Stimulated activated CD8-positive, alpha-beta memory T cell treated with anti-CD3 and anti-CD28 coated beads, Interleukin-12 subunit alpha, Interleukin-12 subunit beta, amount 100 ng/mL, for 4 hours (primary cell): ENCODE data around the gene DNHD1.

ENCODE experiments used
- DNase-seq: peaks from one replicate; pipeline ENCODE4 v3.0.0-alpha.2; 2020; ENCODE audit warnings: low read depth

Gene DNHD1

DNA sequence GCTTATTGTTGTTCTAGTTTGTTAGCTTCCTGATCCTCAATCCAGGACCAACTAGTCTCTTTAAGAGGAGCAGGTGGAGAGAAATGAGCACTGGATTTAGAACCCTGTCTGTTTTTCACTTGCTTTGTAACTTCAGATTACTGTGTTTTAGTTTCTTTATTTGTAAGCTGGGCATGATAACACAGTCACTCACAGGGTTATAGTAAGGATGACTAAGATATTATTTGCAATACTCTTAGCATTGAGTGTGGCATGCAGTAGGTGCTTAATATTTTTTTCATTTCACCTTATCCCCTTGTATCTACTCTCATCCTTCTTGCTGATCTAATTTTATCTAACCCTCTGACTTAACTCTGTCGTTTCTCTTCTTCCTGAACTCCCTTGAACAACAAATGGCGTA, 33.8 kb downstream of the DNHD1 start:
- DNase-seq, result no peak

GRCh38 chr11:6531267-6531752, 34.2 kb downstream of the DNHD1 start:
- DNase-seq, result no peak

DNA sequence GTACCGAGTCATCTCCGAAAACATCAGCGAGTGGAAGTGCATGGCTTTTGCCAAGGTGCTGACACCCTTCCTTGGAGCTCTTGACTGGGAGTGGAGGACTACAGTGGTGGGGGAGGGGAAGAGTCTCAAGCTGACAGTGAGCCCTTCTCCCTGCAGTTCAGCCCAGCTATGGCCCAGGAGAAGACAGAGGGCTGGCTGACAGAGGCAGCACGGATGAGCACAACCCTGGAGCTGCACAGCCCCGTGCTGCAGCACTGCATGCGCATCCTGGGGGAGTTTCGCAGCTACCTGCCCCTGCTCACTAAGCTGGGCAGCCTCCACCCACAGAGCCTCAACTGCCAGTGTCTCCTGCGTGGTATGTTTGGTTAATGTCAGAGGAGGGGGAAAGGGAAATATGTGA, 41.4 kb downstream of the DNHD1 start:
- no peak for DNase-seq

DNA sequence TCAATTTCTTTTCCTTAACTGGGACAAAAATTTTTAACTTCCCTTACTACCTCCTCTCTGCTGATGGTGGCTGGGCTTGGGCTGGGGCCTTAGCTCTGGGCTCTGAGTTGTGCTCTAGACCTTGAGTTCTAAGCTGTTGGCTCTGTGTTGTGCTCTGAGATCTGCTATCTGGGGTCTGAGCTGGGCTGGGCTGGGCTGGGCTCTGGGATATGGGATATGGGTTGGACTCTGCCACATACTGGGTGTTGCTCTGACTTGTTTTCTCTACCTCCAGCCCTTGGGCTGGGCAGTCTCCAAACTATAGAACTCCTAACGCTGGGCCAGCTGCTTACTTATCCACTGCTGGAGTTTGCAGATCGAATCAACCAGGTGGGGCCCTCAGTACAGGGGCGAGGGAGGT, 41.9 kb downstream of the DNHD1 start:
- DNase-seq, result no peak

GRCh38 chr11:6539748-6540268, 42.7 kb downstream of the DNHD1 start:
- DNase-seq, result no peak

DNA sequence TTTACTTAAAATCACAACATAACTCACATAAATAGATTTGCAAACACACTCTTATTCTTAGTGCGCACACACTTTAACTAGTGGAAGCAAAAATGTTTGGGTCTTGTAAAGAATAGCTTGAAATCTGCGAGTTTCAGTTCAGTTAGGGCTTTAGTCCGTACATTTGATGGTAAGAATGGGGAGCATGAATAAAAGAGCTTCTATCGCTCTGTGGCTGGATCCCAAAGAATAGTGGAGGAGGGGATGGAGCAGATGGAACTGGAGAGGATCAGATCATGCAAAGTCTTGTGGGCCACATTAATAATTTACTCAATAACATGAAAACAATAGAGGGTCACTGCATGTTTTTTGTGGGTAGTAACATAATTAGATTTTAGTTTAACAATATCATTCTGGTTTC, 44.3 kb downstream of the DNHD1 start:
- no peak for DNase-seq

DNA sequence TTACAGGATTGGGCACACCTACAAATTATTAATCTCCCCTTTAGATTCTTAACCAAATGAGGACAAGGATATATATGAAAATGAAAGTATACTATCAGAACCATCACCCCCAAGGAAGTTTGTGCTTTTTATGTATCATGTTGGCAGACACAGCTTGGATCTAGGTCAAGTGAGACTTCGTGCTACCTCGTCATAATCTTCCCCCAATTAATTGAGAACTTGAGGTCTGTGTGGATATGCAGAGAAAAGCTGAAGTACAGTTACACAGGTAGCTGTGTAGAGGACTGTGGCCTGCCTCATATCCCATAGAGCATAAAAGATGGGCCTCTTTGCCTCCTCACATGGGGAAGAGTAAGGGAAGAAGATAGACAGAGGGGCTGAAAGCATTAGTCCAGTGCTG, 45.6 kb downstream of the DNHD1 start:
- no peak for DNase-seq

DNA sequence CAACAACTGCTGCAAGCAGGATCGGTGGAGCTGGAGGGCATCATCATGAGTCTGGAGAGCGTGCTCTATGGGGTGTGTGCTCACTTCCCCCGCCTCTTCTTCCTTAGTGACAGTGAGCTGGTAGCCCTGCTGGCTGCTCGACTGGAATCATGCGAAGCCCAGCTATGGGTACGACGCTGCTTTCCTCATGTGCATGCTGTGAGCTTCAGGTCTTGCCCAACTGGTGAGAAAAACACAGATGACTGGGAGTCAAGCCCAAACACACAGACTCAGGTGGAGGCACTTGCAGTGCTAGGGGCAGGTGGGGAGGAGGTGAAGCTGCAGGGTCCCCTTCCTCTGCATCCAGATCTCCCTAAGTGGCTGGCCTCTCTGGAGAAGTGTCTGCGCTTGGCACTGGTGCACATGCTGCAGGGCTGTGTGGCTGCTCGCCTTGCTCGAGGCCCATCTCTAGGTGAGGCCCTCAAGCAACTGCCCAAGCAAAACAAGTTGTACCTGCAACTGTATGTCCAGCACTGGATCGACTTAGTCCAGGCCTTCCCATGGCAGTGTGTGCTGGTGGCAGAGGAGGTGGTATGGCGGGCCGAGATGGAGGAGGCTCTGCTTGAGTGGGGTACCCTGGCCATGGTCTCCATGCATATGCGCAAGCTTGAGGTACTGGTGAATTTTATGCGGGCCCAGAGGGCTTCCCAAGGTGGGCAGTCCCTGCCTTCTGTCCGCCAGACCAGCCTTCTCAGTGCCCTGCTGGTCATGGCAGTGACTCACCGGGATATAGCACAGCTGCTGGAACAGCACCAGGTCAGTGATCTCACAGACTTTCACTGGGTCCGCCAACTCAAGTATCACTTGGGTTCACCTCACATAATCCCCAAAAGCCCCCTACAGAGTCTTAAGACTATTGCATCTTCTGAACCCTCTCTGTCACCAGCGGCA, 48.1 kb downstream of the DNHD1 start:
- no peak for DNase-seq

DNA sequence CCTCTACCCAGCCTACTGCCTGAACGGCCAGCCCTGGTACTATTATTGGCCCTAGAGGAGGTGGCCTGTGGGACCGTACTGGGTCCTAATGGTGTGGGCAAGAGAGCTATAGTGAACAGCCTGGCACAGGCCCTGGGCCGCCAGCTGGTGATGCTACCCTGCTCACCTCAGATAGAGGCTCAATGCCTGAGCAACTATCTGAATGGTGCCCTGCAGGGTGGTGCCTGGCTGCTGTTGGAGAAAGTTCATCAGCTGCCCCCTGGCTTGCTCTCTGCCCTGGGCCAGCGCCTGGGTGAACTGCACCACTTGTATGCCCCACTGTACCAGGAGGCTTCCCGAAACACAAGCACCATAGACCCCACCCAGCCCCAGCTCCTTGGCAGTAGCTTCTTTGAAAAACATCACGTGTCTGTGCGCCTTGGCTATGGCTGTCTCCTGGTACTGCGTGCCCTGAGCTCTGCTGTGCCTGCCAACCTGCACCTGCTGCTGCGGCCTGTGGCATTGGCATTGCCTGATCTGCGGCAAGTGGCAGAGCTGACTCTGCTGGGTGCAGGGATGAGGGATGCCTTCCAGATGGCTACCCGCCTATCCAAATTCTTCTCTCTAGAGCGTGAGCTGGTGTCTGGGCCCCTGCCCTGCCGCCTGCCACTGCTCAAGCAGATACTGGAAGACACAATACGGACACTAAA, 49.0 kb downstream of the DNHD1 start:
- no peak for DNase-seq

DNA sequence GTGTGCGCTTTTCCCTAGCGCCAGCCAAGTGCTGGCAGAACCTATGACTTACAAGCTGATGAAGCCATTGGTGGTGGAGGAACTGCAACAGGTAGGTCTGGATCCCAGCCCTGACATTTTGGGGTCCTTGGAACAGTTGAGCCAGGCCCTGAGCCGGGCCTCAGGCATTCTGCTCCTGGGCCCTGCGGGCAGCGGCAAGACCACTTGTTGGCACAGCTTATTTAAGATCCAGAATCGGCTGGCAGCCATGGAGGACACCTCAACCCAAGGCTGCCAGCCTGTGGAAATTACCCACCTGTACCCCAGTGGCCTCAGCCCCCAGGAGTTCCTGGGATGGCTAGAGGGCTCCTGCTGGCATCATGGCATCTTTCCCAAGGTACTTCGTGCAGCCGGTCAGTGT, 49.7 kb downstream of the DNHD1 start:
- DNase-seq, result no peak

DNA sequence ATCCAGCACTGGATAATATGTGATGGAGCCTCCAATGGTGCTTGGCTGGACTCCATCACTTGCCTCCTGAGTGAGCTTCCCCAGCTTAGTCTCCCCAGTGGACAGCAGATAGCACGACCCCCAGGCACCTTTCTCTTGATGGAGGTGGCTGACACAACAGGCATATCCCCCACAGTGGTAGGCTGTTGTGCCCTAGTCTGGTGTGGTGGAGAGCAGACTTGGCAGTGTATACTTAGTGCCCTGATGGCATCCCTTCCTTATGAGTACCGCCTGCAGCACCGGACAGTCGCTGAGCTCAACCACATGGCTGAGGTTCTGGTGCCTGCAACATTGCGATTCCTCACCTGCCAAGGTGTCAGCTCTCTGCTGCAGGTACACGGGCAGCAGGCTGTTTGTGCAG, 50.1 kb downstream of the DNHD1 start:
- no peak for DNase-seq

GRCh38 chr11:6548121-6548520, 51.0 kb downstream of the DNHD1 start:
- DNase-seq, result no peak

- DNase-seq, result no peak
These were observed 51.6 kb downstream of the DNHD1 start for GRCh38 chr11:6548641-6549040.

GRCh38 chr11:6553634-6554033, 56.6 kb downstream of the DNHD1 start:
- DNase-seq, result no peak

GRCh38 chr11:6554828-6555706, 58.0 kb downstream of the DNHD1 start:
- DNase-seq, result no peak

DNA sequence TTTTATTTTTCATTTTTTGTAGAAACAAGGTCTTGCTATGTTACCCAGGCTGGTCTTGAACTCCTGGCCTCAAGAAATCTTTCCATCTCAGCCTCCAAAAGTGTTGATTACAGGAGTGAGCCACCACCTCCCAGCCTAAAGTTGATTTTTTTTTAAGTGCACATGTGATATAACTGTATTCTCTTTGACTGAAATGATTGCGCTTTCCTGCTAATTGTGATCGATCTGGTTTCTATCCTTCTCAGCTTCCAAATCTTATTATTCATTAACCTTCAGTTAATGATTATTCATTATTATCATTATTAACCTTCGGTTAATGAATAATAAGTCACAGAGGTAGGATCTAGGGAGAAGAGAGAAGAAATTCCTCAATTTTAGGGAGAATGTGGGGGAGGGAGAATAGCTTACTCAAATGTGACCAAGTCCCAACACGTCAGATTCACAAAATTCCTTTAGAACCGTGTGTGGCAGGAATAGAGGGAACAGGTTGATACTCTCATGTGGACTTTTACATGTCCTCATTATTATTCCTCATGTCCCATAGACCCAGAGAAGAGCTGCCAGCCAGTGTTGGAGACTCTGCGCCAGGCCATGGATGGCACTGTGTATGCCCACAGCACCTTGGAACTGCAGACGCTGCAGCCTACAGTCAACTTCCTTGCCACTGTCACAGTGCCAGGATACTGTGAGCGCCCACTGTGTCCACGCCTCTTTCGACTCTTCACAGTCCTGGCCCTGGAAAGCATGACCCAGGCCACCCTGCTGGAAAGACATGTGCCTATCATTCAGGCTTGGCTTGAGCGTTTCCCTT, 59.3 kb downstream of the DNHD1 start:
- no peak for DNase-seq

DNA sequence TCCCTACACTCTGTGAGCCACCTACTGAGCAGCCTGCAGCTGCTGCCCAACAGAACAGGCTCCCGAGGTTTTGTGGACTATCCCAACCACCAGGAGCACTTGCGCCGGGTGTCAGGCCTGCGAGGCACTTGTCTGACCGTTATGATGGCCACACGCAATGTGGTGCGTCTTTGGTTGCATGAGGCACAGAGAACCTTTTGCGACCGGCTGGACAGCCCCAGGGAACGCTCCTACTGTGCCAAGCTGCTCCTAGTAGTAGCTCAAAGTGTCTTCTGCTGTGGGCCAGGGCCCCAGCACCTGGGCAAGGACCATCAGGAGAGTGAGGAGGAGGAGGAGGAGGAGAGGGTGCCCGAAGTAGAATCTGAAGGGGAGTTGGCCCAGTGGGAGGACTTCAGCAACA, 60.0 kb downstream of the DNHD1 start:
- DNase-seq, result no peak

DNA sequence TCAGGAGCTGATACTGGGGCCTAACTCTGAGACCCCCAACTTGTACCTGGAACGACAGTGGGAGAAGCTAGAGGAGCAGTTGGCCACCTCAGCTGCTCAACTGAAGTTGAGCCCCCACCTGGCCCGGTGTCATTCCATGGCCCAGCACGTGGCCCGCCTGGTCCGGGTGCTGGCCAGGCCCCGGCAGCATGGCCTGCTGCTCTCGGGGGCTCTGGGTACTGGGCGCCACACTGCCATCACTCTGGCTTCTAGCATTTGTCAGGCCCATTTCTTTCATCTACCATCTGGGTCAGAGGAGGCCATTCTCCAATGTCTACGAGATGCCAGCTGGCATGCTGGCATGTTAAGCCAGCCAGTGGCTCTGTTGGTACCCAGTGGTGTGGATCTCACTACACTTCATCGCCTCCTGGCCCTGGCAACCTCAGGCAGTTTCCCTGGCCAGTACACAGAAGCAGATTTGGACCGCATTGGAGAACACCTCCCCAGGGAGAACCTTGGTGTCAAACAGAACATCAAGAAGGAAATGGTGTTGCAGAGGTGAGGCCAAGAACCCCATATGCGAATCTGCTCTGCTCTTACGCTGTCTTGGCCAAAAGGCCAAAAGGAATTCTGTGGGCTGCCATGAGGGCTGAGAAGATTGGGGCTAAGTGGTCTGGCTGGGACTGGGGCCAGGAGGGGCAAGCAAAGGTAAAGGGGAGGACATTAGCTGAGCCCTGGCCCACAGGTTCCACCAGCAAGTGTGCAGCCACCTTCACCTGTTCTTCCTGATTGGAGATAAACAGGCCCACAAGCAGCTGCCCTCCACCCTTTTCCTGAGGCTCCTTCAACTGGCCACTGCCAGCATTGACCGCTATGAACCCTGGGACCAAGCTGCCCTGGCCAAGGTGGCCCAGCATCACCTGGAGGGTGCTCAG, 60.9 kb downstream of the DNHD1 start:
- no peak for DNase-seq

GRCh38 chr11:6559369-6559768, 62.3 kb downstream of the DNHD1 start:
- DNase-seq, result no peak

- DNase-seq, result no peak
These were observed 64.2 kb downstream of the DNHD1 start for GRCh38 chr11:6561288-6561687.
